Measurements from ENCODE around the gene PPP2R2B.
A peak's percentile ranks its signal among the peaks of the same experiment; 100 is the strongest.

Gene PPP2R2B
- 0 to 7.8 (median 0.13) reads per million in 17 experiments for total RNA-seq

DNA sequence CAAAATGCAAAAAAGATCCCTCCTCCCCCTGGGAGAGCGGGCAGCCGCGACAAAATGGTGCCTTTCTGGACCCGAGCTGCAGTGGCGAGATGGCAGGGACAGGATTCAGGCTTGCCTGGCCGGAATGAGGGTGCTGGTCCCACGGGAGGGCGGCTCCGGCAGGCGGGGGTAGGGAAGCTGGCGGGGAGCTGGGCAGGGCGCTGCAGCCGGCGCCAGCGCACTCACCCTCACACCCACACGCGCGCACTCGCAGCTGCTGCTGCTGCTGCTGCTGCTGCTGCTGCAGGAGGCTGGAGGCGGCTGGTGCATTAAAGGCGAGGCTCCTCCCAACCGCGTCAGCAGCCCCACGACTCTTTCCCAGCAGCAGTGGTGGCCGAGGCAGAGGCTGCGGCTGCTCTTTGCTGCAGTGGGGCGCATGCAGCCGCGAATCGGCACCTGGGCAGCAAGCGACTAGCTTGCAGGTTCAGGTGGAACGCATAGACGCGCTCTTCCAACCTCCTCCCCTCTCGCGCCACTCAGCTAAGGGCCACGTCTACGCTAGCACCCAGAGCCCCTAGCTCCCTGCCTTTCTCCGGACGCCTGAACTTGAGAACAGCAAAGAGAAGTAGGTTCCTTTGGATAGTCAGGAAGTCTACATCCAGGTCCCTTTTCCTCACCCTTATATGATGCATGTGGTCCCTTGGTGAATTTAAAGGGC is at the start of gene PPP2R2B:
TSS of gene PPP2R2B (minus strand) at position 282 of the 697 bp plus-strand sequence.
- peak; percentile 27 to 72 (median 62) for DNase-seq

DNA sequence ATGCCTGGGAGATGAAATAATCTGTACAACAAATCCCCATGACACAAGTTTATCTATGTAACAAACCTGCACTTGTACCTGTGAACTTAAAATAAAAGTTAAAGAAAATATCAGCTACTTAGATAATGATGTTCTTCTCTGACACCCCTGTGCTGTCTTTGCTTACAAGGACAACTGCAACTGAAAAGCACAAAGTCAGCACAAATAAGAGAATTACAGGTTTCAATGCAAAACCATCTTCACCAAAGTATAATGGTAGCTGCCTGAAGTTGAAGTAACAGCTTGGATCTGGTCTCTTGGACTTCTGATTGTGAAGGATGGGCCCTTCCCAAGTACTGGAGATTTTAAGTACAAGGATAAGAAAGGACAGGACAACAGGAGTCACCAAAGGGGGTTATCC is 45.6 kb upstream of the PPP2R2B start:
- DNase-seq = no peak

GRCh38 chr5:146921225-146921624 is 42.7 kb upstream of the PPP2R2B start:
- no peak for DNase-seq

DNA sequence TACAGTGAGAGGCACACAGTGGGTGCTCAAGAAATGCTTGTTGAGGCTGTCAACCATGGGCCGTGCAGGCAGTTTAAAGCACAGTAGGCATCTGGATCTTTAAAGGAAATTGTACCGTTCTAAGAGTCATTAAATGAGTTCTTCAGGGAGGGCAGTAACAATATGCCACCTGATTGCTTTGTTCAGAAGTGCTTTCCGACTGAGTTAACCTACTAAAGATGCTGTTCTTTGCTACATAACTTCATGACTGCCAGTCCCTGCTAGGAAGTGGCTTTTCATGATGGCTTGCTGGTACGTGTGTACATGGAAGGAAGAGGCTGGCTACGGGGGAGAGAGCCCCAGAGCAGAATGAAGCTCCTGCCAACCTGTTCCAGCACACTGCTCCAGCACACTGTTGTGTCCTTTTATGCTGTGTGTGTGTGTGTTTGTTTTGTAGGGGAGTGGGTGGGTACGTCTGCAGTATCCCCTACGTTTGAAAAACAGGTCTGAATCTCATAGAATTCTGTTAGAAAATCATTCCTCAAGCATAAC is 41.9 kb upstream of the PPP2R2B start:
- DNase-seq = no peak

DNA sequence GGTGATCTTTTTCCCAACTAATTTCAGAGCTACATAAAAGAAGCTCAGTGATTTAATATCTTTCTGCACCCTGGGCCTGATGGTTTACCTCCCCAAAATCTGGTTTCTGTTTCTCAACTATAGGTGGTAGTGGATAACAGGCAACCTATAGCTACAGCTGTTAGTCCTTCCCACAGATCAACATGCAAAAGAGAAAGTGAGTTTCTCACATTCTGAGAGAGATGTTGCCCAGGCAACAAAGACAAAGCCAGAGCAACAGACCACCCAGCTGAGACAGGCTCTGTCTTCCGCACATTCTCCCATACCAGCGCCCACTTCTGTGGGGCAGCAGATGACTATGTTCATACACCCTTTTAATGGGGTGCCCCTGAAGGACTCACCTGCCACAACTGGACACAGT is 40.7 kb upstream of the PPP2R2B start:
- no peak for DNase-seq

- no peak for DNase-seq
These were observed 39.4 kb upstream of the PPP2R2B start for GRCh38 chr5:146917931-146918330.

DNA sequence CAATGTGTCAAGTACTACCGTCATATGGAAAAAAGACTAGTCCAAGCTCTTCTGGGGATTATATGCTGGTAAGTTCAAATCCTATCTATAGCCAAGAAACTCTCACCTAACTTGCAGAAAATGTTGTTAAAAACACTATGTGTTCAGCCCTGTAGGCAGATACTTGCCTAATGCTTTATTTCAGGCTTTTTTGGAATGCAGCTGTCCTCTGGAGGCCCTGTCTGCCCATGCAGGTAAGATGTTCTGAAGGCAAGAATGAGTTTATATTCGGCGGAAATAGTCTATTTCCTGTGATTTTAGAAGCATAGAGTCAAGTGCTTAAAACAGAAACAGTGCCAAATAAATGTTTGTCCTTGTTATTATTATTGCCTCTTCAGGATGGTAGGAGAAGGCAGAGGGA is 34.3 kb upstream of the PPP2R2B start:
- no peak for DNase-seq

GRCh38 chr5:146910239-146910638 is 31.7 kb upstream of the PPP2R2B start:
- peak in 2 of 4 experiments; percentile 2 to 3 for DNase-seq

- no peak for DNase-seq
These were observed 30.9 kb upstream of the PPP2R2B start for GRCh38 chr5:146909255-146910068.

DNA sequence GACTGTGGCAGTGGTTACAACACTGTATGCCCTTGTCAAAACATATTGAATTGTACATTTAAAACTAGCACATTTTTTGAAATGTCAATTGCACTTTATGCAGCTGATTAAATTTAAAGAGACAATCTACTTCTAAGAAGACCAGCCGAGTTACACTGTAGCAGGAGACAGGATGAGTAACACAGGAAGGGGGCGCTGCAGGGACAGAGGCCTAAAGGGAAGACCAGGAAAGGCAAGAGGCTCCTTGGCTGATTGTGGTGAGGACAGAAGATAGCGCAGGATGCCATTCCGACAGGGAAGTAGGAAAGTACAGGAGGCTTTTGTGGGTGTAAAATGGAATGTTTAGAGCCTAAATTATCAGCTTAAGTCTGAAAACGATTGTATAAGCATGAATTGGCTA is 28.2 kb upstream of the PPP2R2B start:
- DNase-seq = no peak

DNA sequence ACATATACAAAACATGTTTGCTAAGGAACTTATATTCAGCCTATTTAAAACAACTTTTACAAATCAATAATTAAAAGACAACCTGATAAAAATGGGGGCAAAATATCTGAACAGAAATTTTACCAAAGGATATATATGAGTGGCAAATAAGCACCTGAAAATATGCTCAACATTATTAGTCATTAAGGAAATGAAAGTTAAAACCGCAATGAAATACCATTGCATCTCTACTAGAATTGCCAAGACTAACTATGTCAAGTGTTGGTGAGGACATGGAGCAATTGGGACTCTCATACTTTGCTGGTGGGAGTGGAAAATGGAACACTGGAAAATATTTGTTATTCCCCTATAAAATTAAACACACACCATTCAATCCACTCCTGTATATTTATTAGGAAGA is 26.3 kb upstream of the PPP2R2B start:
- no peak for DNase-seq

DNA sequence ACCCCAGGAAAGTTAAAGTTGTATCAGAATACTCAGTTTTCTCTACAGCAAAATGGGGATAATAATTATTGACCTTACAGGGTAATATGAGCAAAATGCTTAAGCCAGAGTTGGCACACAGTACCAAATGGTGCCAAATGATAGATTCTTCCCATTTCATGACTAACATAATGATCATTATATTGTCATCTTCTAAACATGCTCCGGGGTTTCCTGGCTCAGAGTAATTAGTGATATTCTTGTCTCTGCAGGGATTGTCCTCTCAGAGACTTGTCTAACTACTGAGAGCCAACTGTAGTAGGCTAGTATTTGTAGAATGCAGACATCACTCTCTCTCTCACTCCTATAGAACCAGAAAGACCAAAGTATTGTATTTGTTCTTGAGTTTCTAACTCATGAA is 25.2 kb upstream of the PPP2R2B start:
- no peak for DNase-seq

- no peak for DNase-seq
These were observed 23.9 kb upstream of the PPP2R2B start for GRCh38 chr5:146902471-146902870.

DNA sequence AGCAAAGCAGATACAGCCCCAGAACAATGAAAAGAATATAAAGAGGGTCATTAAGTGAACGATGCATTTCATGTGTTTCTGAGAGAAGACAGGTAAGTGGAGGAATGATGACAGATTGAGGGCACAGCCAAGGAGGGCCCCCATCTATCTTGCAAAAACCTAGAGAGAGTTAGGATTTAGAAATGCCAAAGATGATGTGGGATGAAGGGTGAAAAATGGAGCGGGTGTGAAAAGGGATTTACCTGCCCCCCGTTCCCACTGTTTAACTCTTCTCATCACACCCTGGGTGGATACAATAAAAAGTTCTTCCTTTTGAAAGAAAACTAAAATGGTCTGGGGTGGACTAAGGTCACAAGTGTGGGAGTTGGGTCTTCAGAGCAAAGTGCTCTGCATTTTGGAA is 18.5 kb upstream of the PPP2R2B start:
- DNase-seq = no peak

GRCh38 chr5:146894753-146895521 is 16.4 kb upstream of the PPP2R2B start:
- DNase-seq = no peak

- DNase-seq = no peak
These were observed 15.4 kb upstream of the PPP2R2B start for GRCh38 chr5:146893991-146894390.

GRCh38 chr5:146892231-146892630 is 13.7 kb upstream of the PPP2R2B start:
- no peak for DNase-seq

GRCh38 chr5:146891511-146891910 is 13.0 kb upstream of the PPP2R2B start:
- no peak for DNase-seq

DNA sequence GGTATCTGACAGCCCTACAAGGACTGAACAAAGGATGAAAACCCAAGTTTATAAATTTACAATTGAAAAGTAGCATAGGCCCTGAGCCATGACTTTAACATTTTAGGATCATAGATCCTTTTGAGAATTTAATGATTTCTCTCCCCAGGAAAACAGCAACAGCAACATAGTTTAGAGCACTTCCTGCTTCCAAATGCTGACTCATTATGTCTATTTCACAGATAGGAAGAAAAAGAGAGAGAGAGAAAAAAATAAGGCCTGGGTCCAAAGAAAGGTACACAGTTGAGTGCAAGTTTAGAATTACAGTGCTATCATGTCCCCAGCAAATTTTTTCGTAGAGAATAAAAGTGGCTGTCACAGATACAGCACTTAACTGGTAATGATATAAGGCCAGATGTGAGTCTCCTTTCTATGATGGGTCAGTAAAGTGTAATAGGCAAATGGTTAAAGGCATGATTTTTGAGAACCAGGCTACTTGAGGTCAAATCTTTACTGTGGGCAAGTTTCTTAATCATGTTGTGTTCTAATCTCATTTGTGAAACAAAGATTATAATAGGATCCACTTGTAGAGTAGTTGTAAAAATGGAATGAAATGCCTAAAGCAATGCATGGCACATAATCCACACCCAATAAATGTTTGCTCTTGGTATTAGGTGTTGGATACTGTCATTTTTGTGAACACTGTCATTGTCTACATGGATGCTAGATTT is 12.3 kb upstream of the PPP2R2B start:
- peak in 2 of 4 experiments; percentile 11 to 29 for DNase-seq

- peak; percentile 44 to 68 (median 57) for DNase-seq
These were observed 11.5 kb upstream of the PPP2R2B start for GRCh38 chr5:146890066-146890465.

GRCh38 chr5:146889169-146889568 is 10.6 kb upstream of the PPP2R2B start:
- no peak for DNase-seq

GRCh38 chr5:146888351-146888978 is 9.9 kb upstream of the PPP2R2B start:
- no peak for DNase-seq
